Measurements from ENCODE around the gene KLHL5.

KLHL5 gene

DNA sequence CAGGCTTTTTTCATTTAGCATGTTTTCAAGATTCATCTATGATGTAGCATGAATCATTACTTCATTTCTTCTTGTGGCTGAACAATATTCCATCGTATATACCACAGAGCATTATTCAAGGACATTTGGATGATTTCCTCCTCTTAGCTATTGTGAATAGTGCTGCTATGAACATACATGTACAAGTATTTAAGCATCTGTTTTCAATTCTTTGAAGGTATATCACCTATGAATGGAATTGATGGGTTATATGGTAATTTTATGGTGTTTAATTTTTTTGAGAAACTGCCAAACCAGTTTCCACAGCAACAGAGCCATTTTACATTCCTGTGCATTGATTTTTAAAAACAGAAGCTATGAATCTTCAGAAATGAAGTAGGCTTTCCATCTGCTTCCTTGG is 84.2 kb downstream of the KLHL5 start:
- Histone ChIP-seq H3K4me3 (ENCODE audit: low read depth in 1 of 2, low read length in 2 of 2) (no peak overlapping the region), H3K4me1 (ENCODE audit: control insufficient read depth in 1 of 2, insufficient read depth in 2 of 2, low read length in 2 of 2) (no peaks in the 10 kb centered on the region), H3K27me3 (ENCODE audit: low read depth, low read length) (no peaks in the 10 kb centered on the region), H3K27ac (ENCODE audit: low read length) (no peak overlapping the region), H3K36me3 (ENCODE audit: control insufficient read depth in 1 of 2, insufficient read depth in 2 of 2, low read length in 2 of 2) (no peaks in the 10 kb centered on the region), H3K9me3 (ENCODE audit: control insufficient read depth in 1 of 2, low read length in 2 of 2) (no peaks in the 10 kb centered on the region)

DNA sequence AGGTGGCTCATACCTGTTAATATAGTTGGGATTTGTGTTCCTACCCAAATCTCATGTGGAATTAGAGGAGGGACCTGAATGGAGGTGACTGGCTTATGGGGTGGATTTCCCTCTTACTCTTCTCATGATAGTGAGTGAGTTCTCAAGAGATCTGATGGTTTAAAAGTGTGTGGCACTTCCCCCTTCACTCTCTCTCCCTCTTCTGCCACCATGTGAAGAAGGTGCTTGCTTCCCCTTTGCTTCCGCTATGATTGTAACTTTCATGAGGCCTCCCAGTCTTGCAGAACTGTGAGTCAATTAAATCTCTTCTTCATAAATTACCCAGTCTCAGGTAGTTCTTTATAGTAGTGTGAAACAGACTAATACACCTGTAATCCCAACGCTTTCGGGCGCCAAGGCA is 92.0 kb downstream of the KLHL5 start:
- H3K4me3 ChIP-seq (ENCODE audit: low read depth in 1 of 2, low read length in 2 of 2) = no peak overlapping the region
- no peaks in the 10 kb centered on the region for H3K27me3 ChIP-seq (ENCODE audit: low read depth, low read length)
- H3K36me3 ChIP-seq (ENCODE audit: control insufficient read depth in 1 of 2, insufficient read depth in 2 of 2, low read length in 2 of 2) = no peaks in the 10 kb centered on the region
- H3K4me1 ChIP-seq (ENCODE audit: control insufficient read depth in 1 of 2, insufficient read depth in 2 of 2, low read length in 2 of 2) = no peaks in the 10 kb centered on the region
- no peaks in the 10 kb centered on the region for H3K9me3 ChIP-seq (ENCODE audit: control insufficient read depth in 1 of 2, low read length in 2 of 2)
- H3K27ac ChIP-seq (ENCODE audit: low read length) = no peak overlapping the region

DNA sequence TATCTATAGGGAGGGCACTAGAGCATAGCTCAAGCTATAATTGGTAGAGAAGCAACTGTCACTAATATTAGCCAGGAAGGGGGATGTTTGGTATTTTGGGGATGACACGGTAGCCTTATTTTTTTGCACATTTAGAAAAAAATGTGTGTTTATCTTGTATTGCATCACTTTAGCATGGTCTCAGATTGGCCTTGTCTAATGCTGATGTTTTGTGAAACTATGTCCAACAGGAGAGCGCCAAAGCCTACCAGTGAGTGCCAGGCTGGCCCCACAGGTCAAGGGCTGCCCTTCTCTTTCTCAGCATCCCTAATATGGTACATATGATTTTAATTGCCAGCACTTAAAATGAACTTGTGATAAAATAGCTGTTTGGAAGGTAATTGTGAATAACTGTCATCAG is 95.5 kb downstream of the KLHL5 start:
- H3K27ac ChIP-seq (ENCODE audit: low read length) = no peak overlapping the region
- H3K4me3 ChIP-seq (ENCODE audit: low read depth in 1 of 2, low read length in 2 of 2) = no peak overlapping the region
- no peaks in the 10 kb centered on the region for H3K9me3 ChIP-seq (ENCODE audit: control insufficient read depth in 1 of 2, low read length in 2 of 2)
- no peaks in the 10 kb centered on the region for H3K4me1 ChIP-seq (ENCODE audit: control insufficient read depth in 1 of 2, insufficient read depth in 2 of 2, low read length in 2 of 2)
- no peaks in the 10 kb centered on the region for H3K36me3 ChIP-seq (ENCODE audit: control insufficient read depth in 1 of 2, insufficient read depth in 2 of 2, low read length in 2 of 2)
- no peaks in the 10 kb centered on the region for H3K27me3 ChIP-seq (ENCODE audit: low read depth, low read length)

DNA sequence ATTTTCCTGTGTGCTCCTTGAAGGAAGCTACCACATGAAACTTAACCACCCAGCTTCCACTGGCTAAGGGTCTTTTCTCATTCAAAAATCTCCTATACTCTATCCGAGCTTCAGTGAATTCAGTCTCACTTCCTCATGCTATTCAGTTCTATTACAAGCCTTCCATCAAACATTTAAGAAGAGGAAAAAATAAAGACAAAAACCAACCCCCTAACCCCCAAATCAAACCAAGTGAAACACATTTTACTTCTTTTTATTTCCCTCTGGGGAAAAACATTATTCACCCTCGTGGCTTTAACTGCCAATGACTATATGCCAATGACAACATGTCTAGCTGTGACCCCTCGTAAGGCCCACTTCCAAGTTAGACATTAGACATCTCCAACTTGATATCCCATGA is 104.1 kb downstream of the KLHL5 start:
- Histone ChIP-seq H3K9me3 (ENCODE audit: control insufficient read depth in 1 of 2, low read length in 2 of 2) (peaks cover 0 to 3% of the 10 kb centered on the region in 2 donors), H3K27ac (ENCODE audit: low read length) (no peak overlapping the region), H3K27me3 (ENCODE audit: low read depth, low read length) (no peaks in the 10 kb centered on the region), H3K36me3 (ENCODE audit: control insufficient read depth in 1 of 2, insufficient read depth in 2 of 2, low read length in 2 of 2) (no peaks in the 10 kb centered on the region), H3K4me1 (ENCODE audit: control insufficient read depth in 1 of 2, insufficient read depth in 2 of 2, low read length in 2 of 2) (no peaks in the 10 kb centered on the region), H3K4me3 (ENCODE audit: low read depth in 1 of 2, low read length in 2 of 2) (no peak overlapping the region)

DNA sequence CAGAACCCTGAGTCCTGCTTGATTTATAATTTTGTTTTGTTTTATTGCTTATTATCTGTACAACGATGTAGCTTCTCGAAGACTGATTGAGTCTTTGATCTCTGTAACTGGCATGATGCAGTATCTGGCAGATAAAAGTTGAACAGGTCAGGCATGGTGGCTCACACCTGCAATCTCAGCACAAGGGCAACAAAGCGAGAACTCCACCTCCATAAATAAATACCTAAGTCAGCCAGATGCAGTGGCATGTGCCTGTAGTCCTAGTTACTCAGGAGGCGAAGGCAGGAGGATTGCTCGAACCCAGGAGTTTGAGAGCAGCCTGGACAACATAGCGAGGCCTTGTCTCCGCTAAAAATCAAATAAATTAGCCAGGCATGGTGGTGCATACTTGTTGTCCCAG is 104.6 kb downstream of the KLHL5 start:
- no peaks in the 10 kb centered on the region for H3K27me3 ChIP-seq (ENCODE audit: low read depth, low read length)
- H3K4me3 ChIP-seq (ENCODE audit: low read depth in 1 of 2, low read length in 2 of 2) = no peak overlapping the region
- peaks cover 0 to 3% of the 10 kb centered on the region in 2 donors for H3K9me3 ChIP-seq (ENCODE audit: control insufficient read depth in 1 of 2, low read length in 2 of 2)
- no peaks in the 10 kb centered on the region for H3K4me1 ChIP-seq (ENCODE audit: control insufficient read depth in 1 of 2, insufficient read depth in 2 of 2, low read length in 2 of 2)
- H3K27ac ChIP-seq (ENCODE audit: low read length) = no peak overlapping the region
- H3K36me3 ChIP-seq (ENCODE audit: control insufficient read depth in 1 of 2, insufficient read depth in 2 of 2, low read length in 2 of 2) = no peaks in the 10 kb centered on the region

GRCh38 chr4:39169426-39169825 is 107.4 kb downstream of the KLHL5 start:
- H3K4me3 ChIP-seq (ENCODE audit: low read depth in 1 of 2, low read length in 2 of 2) = no peak overlapping the region
- peaks cover 0 to 3% of the 10 kb centered on the region in 2 donors for H3K9me3 ChIP-seq (ENCODE audit: control insufficient read depth in 1 of 2, low read length in 2 of 2)
- H3K36me3 ChIP-seq (ENCODE audit: control insufficient read depth in 1 of 2, insufficient read depth in 2 of 2, low read length in 2 of 2) = no peaks in the 10 kb centered on the region
- H3K4me1 ChIP-seq (ENCODE audit: control insufficient read depth in 1 of 2, insufficient read depth in 2 of 2, low read length in 2 of 2) = no peaks in the 10 kb centered on the region
- H3K27ac ChIP-seq (ENCODE audit: low read length) = no peak overlapping the region
- H3K27me3 ChIP-seq (ENCODE audit: low read depth, low read length) = no peaks in the 10 kb centered on the region

GRCh38 chr4:39170301-39170700 is 108.3 kb downstream of the KLHL5 start:
- Histone ChIP-seq H3K27me3 (ENCODE audit: low read depth, low read length) (no peaks in the 10 kb centered on the region), H3K4me1 (ENCODE audit: control insufficient read depth in 1 of 2, insufficient read depth in 2 of 2, low read length in 2 of 2) (no peaks in the 10 kb centered on the region), H3K36me3 (ENCODE audit: control insufficient read depth in 1 of 2, insufficient read depth in 2 of 2, low read length in 2 of 2) (no peaks in the 10 kb centered on the region), H3K27ac (ENCODE audit: low read length) (no peak overlapping the region), H3K9me3 (ENCODE audit: control insufficient read depth in 1 of 2, low read length in 2 of 2) (peaks cover 0 to 3% of the 10 kb centered on the region in 2 donors), H3K4me3 (ENCODE audit: low read depth in 1 of 2, low read length in 2 of 2) (no peak overlapping the region)

Data from muscle layer of duodenum (tissue), 2 donors.